GM12878 (cell line): ENCODE measurements around the gene HECTD4. TPM values are rescaled to one million over a fixed set of nuclear protein-coding genes. Genes with fewer than 3 reads are reported as not detected.

Source experiments
- BCLAF1 ChIP-seq: fragments of 450-650 bp; IDR thresholded peaks from 2 replicates; pipeline ENCODE4 v1.6.1; 2017; ENCODE audit warnings: antibody characterized with exemption, mild to moderate bottlenecking, moderate library complexity
- CBX3 ChIP-seq: fragments of 200-600 bp; sonication (generic); IDR thresholded peaks from 2 replicates; pipeline ENCODE4 v1.6.1; 2016; ENCODE audit warnings: low read depth, borderline replicate concordance
- CUX1 ChIP-seq: IDR thresholded peaks from 2 replicates; pipeline ENCODE4 v1.6.1; 2012; ENCODE audit warnings: improper control_type of control experiment, low read depth, low read length; ENCODE audit not compliant: insufficient replicate concordance
- HDAC2 ChIP-seq: fragments of 200-600 bp; sonication (generic); IDR thresholded peaks from 2 replicates; pipeline ENCODE4 v1.6.1; 2017
- HDAC6 ChIP-seq: fragments of 200-600 bp; sonication (generic); IDR thresholded peaks from one replicate; pipeline ENCODE4 v1.8.0; 2017; ENCODE audit warnings: antibody characterized with exemption; ENCODE audit not compliant: unreplicated experiment
- IRF5 ChIP-seq: fragments of 450-650 bp; IDR thresholded peaks from 2 replicates; pipeline ENCODE4 v1.6.1; 2017; ENCODE audit warnings: borderline replicate concordance
- KAT2A ChIP-seq: conservative IDR thresholded peaks from 2 replicates; pipeline ENCODE4 v1.6.1; 2011; ENCODE audit warnings: low read depth, low read length; ENCODE audit not compliant: control insufficient read depth
- LARP7 ChIP-seq: fragments of 450-650 bp; IDR thresholded peaks from 2 replicates; pipeline ENCODE4 v1.6.1; 2017; ENCODE audit warnings: mild to moderate bottlenecking
- MYC ChIP-seq: IDR thresholded peaks from 2 replicates; pipeline ENCODE4 v1.6.1; 2011; ENCODE audit warnings: mild to moderate bottlenecking, low read length, moderate library complexity, inconsistent platforms; ENCODE audit not compliant: insufficient read depth, insufficient replicate concordance, insufficient read length, severe bottlenecking
- PAX8 ChIP-seq: fragments of 450-650 bp; IDR thresholded peaks from 2 replicates; pipeline ENCODE4 v1.6.1; 2017; ENCODE audit warnings: mild to moderate bottlenecking, moderate library complexity
- SMAD1 ChIP-seq: fragments of 450-650 bp; IDR thresholded peaks from 2 replicates; pipeline ENCODE4 v1.6.1; 2018; ENCODE audit warnings: mild to moderate bottlenecking, low read depth; ENCODE audit not compliant: partially characterized antibody
- SRF ChIP-seq, 2 experiments: IDR thresholded peaks; 2 replicates each; pipeline ENCODE4 v1.6.1; 2011; ENCODE audit warnings: low read depth in 2 of 2, low read length in 2 of 2, mild to moderate bottlenecking in 1 of 2, moderate library complexity in 1 of 2
- STAT1 ChIP-seq: fragments of 450-650 bp; conservative IDR thresholded peaks from 2 replicates; pipeline ENCODE4 v1.6.1; 2014; ENCODE audit warnings: antibody characterized with exemption, mild to moderate bottlenecking
- YY1 ChIP-seq: IDR thresholded peaks from 2 replicates; pipeline ENCODE4 v1.6.1; 2011; ENCODE audit warnings: low read depth, mild to moderate bottlenecking, low read length
- ZBTB40 ChIP-seq: fragments of 450-650 bp; IDR thresholded peaks from 2 replicates; pipeline ENCODE4 v1.6.1; 2016; ENCODE audit warnings: mild to moderate bottlenecking, moderate library complexity, borderline replicate concordance
- ZNF207 ChIP-seq: fragments of 450-650 bp; IDR thresholded peaks from 2 replicates; pipeline ENCODE4 v1.6.1; 2014; ENCODE audit warnings: antibody characterized with exemption, mild to moderate bottlenecking, borderline replicate concordance
- ZNF274 ChIP-seq: IDR thresholded peaks from one replicate; pipeline ENCODE4 v1.8.0; 2011; ENCODE audit not compliant: insufficient read length, insufficient read depth
- ZNF384 ChIP-seq: IDR thresholded peaks from 2 replicates; pipeline ENCODE4 v1.6.1; 2012; ENCODE audit warnings: low read depth, mild to moderate bottlenecking, low read length, improper control_type of control experiment, borderline replicate concordance
- polyA plus RNA-seq, 11 experiments: library from polyadenylated mRNA; depleted of rRNA in 4 of 11; unstranded in 6 of 11; stranded (reverse) in 5 of 11; fragments of >200 nt; fragmentation: Nextera tagmentation in 4 of 11; fragmentation: Illumina TruSeq in 1 of 11; extraction: Ambion mirVana in 4 of 11; extraction: Trizol in 1 of 11; gene quantifications; 1 replicate in 1 of 11; 2 replicates in 10 of 11; pipeline versions ENCODE4 v1.2.1 to v1.2.3, GENCODE V29; 2011 to 2016; ENCODE audit warnings: inconsistent platforms in 2 of 11, missing spikeins in 2 of 11, low read depth in 1 of 11
- total RNA-seq, 4 experiments: library from RNA; depleted of rRNA in 3 of 4; stranded (reverse); fragments of >200 nt in 3 of 4; fragmentation: Illumina TruSeq in 1 of 4; extraction: Trizol in 1 of 4; gene quantifications; 2 replicates each; pipeline versions ENCODE4 v1.2.1 to v1.2.3, GENCODE V29; 2013 to 2021

Gene HECTD4
- total and polyA plus RNA-seq, 10 of the 15 experiments (the other 5 are each of a cell fraction or from before 2014, with no cell fraction given): 5.8 to 43.9 (median 17.9) TPM

- TF ChIP-seq CUX1: no peak
- peak; percentile 82 for TF ChIP-seq YY1
- TF ChIP-seq BCLAF1: no peak
- no peak for TF ChIP-seq HDAC6
- peak; percentile 37 to 53; a peak in 2 of 4 replicates for TF ChIP-seq SRF (IDR thresholded peaks at IDR 0.05; ENCODE audit: low read depth in 2 of 2, low read length in 2 of 2)
- TF ChIP-seq MYC: no peak
- TF ChIP-seq HDAC2: no peak
- no peak for TF ChIP-seq KAT2A
- no peak for TF ChIP-seq ZNF274
- TF ChIP-seq CBX3: no peak
- TF ChIP-seq STAT1: no peak
- TF ChIP-seq IRF5: no peak
- 0 out of 2 replicates have a peak, but pooled peaks have one; percentile 84 for TF ChIP-seq PAX8
- TF ChIP-seq SMAD1: no peak
- no peak for TF ChIP-seq LARP7
- no peak for TF ChIP-seq ZNF384
- TF ChIP-seq ZNF207: no peak
- no peak for TF ChIP-seq ZBTB40
These were observed 79.2 kb downstream of the HECTD4 start (continued) for GRCh38 chr12:112303004-112303403.
